HG03108 (cell line): ENCODE data around the gene MAP4K4.

ENCODE experiments used
- ATAC-seq: cut with Tn5 transposase; IDR thresholded peaks from one replicate; pipeline ENCODE4 v1.9.1; 2021; ENCODE audit warnings: moderate library complexity; ENCODE audit not compliant: unreplicated experiment

The MAP4K4 gene

DNA sequence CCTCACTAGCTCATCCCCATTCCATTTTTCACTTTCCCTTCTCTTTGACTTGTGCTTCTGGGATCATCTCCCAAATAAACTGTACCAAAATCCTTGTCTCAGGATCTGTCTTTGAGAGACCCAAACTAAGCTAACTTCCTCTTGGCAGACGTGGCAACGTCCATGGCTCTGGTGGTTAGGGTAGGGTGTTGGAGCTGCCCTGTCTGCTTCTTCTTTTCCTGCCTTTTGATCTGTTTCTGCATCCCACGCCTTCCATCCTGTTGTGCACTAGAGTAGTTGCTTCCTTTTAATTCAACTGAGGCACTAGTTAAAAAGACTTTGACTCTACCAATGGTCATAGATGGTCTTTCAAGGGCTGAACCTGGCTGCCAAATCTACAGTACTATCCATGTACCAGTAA, 5.5 kb upstream of the MAP4K4 start:
- no peak for ATAC-seq

GRCh38 chr2:101692766-101693165, 4.7 kb upstream of the MAP4K4 start:
- ATAC-seq, result no peak

GRCh38 chr2:101693991-101694588, 3.4 kb upstream of the MAP4K4 start:
- ATAC-seq, result no peak

GRCh38 chr2:101696272-101697123, 1.0 kb upstream of the MAP4K4 start:
- no peak for ATAC-seq

DNA sequence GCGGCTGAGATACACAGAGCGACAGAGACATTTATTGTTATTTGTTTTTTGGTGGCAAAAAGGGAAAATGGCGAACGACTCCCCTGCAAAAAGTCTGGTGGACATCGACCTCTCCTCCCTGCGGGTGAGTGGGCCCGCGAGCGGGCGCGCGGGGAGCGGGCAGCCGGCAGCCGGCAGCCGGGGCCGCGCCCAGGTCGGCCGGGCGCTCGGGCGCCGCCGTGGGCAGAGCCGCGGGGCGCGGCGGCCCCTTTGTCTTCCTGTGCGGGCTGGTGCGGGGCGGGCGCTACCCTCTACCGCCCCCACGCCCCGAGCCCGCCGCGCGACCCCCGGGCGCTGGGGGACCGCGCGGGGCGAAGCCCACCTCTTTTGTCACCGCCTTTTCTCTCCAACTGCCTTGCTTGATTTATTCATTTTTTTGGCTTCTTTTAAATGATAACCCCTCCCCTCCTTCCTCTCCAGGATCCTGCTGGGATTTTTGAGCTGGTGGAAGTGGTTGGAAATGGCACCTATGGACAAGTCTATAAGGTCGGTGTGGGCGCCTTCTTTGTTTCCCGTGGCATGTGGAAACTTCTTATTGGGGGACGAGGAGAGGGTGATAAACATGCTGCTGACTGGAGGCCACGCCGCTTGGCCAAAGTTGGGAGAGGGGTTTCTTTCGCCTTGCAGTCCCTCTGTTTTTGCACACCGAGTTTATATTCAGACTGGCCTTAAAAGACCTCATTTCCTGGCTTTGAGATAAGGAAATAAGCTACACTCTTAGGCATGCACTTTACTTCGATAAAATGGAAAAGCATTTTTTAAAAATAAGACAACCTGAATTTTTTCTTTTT, 722 bp downstream of the MAP4K4 start:
- ATAC-seq, result peak; percentile 18

DNA sequence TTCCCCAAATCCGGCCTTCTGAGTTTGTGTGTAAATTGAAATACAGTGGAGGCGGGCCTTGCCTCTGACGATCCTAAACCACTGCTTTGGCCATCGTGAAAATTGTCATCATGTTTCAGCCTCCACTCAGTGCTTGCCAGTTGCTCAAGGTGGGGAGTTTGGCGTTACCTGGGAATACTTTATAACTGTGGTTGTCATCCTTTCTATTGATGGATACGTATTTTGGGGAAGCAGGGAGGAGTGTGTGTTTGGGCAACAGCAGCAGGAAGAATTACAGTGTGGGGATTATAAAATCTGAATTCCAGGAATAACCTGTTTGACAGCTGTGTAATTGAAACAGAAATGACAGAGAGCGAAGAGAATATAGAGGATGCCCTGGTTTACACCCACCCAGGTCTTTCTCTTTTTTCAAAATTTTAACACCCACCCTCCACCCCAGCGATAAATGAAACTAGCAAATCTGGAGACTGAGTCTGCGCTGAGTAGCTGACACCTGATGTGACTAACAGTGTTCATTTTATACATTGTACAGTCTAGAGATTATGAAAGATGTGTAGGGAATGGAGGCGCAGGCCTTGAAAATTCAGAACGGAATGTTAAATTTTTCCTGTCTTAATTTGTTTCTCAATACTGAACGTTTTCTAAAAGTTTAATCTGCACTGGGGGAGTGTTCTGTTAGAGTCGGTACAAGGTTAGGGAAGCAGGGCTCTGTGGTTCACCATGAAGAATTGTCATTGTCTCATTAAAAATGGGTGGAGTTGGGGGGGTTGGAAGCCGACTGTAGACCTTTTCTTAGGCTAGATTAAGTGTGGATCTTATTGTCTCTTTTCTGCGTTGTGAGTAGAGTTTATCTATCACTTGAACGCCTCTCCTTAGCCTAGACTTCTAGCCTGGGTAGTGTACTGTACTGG, 1.6 kb downstream of the MAP4K4 start:
- ATAC-seq, result no peak

GRCh38 chr2:101699755-101700461, 2.4 kb downstream of the MAP4K4 start:
- no peak for ATAC-seq

GRCh38 chr2:101704046-101704466, 6.5 kb downstream of the MAP4K4 start:
- ATAC-seq, result no peak

GRCh38 chr2:101704816-101705578, 7.5 kb downstream of the MAP4K4 start:
- no peak for ATAC-seq

DNA sequence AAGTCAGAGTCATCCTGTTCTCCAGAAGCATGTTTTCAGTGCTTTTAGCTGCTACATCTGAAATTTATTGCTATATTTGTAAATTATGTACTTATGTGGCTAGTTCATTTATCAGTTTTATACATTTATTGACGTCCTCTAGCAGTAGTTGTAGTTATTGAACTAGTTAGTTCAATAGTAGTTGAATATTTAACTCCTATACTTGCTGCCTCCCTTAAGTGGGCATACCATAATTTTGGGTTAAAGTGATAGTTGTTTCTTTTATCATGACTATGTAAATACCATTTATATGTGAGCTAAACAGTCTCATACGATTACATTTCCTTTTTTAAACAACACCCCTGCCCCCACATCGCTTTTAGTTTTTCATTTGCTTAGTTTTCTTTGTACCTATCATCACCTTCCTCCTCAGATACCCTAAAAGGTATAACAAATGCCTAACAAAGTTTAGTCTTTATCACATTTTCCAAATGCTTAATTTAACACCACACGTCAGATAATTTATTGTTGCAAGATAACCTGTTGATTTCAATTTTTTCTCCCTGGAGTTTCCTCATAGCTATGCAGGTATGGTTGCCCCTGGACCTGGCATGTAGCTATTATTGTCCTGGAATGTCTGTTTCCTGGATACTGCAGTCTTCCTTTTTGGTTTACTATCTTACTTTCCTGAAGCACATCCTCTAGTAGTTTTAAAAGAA, 8.8 kb downstream of the MAP4K4 start:
- no peak for ATAC-seq

GRCh38 chr2:101706819-101707177, 9.3 kb downstream of the MAP4K4 start:
- peak; percentile 46 for ATAC-seq

DNA sequence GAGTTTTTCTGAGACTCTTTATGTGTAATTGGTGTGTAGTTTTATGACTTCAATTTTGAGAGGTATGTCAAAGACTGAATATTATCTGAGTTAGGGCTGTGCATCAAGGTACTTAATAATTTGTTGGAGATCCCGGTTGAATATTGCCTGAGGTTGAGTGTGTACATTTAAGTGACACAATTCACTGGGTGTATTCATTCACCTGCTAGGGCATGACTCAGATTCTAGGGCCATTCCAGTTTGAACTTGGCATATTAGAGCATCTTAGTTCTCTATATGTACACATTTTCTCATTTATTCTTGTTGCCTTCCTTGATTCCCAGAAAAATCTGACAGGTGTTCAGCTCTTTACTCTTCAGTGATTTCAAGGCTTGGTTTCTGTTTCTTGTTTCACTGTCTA, 12.5 kb downstream of the MAP4K4 start:
- no peak for ATAC-seq

DNA sequence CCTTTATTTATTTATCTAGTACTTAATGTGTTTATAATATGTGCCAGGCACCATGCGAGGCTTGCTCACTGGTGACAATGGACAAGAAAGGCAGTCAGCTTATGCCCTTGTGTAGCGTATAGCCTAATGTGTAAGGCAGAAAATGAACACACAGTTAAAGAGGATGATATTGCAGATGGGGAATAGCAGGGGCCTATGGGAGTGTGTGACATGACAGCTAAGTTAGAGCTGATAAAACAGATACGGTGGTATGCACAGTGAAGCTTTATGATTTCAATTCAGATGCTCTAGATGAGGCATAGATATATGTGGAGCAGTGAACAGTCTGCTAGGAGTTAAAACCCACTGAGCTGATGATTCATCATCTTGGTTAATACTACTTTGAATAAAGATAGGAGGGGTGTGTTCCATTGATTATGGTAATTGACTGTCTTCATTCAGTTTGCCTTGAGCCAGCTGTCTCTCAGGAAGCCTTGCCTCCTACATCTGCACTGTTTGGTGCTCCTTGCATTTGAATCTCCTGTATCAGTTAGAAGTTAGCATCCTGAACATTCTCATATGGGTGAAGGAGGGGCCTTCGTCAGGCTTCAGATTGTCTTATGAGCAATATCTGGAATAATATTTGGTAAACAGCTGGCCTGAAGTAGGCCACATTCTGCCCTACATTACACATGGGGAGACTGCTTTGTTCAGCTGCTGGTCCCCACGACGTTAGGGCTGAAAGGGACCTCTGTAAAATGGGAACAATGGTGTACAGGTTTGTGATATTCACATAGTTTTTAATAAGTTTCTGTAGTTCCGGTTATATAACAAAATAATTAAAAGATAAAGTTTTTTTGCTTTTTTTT, 13.2 kb downstream of the MAP4K4 start:
- ATAC-seq, result no peak

GRCh38 chr2:101714118-101714517, 16.6 kb downstream of the MAP4K4 start:
- ATAC-seq, result no peak

- ATAC-seq, result peak; percentile 66
Measured at GRCh38 chr2:101717071-101717845, 19.8 kb downstream of the MAP4K4 start.

DNA sequence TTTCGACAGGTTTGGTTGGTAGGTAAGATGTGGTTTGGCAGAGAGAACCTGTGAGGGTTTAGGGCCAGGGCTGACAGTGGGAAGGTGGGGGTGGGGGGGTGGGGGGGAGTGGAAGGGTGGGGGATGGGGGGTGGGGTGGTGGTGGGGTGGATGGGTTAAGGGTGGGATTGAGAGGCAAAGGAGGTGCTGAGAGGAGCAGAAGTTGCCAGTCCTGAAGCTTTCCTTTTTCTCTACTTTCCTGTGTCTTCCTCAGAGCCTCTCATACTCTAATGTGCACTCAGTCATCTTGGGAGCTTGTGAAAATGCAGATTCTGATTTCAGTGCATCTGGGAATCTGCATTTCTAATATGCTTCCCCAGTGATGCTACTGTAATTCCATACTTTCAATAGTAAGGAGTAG, 21.0 kb downstream of the MAP4K4 start:
- no peak for ATAC-seq

GRCh38 chr2:101718993-101719571, 21.6 kb downstream of the MAP4K4 start:
- peak; percentile 42 for ATAC-seq
